IPS-NIHi7 (cell line): ENCODE data around the gene GRIK2.

Experiments used
- DNase-seq: peaks from one replicate; pipeline ENCODE4 v3.0.0; 2012; ENCODE audit warnings: mixed read lengths; ENCODE audit errors: extremely low spot score

The GRIK2 gene

DNA sequence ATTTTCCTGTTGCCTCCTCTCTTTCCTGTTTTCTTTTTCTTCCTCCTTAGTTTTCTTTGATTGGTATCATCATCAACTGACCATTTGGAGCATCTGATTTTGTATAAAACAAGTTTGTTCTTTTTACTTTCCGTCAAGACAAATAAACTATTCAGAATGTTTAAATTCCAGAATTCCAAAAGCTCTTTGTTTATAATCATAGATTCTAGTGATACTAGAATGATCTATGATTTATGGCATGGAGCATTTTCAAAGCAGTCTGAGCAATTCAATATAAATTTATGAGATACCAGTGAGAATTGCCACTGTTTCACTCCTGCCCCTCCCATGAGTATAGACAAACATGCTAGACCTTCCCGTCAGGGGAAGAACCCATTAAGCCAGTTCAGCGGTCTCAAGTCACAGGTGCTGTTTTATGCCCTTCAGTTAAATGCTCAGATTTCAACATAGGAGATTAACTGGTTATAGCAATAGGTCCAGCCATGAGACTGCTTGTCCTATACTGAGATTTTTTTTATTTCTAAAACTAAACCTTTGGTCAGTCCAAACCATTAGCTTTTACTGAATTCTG lies 60.7 kb downstream of the GRIK2 start:
- no peak for DNase-seq

DNA sequence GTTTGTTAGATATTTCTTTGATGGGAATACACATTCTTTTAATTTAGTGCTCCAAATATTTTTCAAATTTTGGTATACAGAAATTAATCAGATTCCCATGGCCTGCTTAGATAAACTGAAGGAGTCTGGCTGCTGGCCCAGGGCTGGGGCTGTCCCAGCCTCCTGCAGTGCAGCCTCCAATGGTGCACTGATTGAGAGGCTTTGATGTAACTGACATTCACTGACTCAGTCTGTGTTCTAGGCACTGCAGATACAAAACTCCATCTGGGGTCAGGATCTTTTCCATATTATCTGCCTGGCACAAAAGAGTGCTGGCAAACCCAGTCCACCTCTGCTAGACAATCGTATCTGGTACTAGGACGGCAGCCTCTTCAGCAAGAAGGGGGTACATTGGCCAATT lies 64.8 kb downstream of the GRIK2 start:
- DNase-seq = no peak

GRCh38 chr6:101458826-101459225 lies 65.3 kb downstream of the GRIK2 start:
- no peak for DNase-seq

- DNase-seq = no peak
These were observed 69.1 kb downstream of the GRIK2 start for GRCh38 chr6:101462576-101462975.

- DNase-seq = no peak
These were observed 72.4 kb downstream of the GRIK2 start for GRCh38 chr6:101465863-101466262.

GRCh38 chr6:101477436-101477835 lies 83.9 kb downstream of the GRIK2 start:
- no peak for DNase-seq

DNA sequence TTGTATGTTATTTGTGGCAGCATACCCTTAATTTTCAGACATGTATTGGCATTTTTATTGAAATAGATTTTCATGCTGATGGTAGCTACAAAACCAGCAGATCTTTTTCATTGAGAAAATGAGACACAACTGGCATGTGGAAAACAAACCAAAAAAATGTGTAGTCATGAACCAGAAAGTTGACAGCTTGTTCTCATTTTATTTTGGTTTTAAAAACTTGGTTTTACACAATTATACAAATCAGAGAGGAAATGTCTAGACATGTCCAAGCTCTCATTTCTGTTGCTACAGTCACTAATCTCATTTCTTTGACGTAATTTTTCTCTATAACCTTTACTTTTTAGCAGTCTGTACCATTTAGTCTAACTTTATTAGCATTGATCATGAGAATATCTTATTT lies 85.4 kb downstream of the GRIK2 start:
- no peak for DNase-seq

DNA sequence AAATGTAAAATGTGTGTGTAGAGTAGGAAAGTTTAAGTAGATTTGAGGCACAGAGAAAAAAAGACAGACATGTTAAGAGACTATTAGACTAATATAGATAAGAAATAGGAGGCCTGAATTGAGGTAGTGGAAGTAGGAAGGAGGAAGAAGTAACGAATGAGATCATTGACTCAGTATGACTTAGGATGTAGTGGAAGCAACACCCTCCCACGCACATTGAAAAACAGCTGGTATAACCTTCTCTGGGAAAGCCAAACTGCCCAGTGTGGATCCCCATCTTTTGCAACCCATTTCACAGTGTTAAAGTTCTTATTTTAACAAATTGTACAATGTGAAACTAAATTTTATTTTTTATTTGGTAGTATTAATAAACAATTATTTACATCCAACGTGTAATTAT lies 89.1 kb downstream of the GRIK2 start:
- DNase-seq = no peak

DNA sequence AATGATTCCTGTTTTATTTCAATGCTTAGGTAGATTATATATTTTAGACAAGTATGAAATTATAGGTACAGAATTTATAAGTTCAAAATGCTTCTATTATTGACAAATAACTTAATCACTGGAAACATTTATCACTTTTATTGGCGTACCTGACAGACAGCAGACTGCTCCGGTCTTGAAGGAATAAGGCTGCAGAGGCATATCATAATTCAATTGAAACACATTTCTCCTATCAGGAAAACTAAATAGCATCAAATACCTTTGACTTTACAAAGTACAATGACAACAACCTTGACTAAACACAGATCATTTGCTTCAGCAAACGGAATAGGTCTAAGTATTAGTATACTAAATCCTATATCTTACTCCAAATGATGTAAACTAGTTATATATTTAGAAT lies 91.3 kb downstream of the GRIK2 start:
- no peak for DNase-seq

- no peak for DNase-seq
These were observed 92.6 kb downstream of the GRIK2 start for GRCh38 chr6:101486124-101486523.

DNA sequence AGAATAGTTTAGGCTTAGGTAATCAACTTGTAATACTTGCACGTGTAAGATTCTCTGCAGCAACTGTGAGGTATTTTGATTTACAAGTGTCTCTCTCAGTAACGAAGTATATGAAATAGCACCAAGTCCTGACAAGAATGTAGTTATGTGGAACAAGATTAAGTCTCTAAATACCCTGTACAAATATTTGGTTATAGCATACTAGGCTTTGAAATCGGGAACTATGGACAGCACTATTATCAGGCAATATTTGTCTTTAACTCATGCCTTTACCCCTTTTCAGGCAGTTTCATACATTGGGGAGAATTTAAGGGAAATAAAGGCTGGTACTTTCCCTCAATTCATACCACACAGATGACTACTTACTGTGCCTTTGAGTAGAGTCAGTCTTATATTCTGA lies 93.2 kb downstream of the GRIK2 start:
- no peak for DNase-seq

- DNase-seq = no peak
These were observed 95.9 kb downstream of the GRIK2 start for GRCh38 chr6:101489456-101489855.

DNA sequence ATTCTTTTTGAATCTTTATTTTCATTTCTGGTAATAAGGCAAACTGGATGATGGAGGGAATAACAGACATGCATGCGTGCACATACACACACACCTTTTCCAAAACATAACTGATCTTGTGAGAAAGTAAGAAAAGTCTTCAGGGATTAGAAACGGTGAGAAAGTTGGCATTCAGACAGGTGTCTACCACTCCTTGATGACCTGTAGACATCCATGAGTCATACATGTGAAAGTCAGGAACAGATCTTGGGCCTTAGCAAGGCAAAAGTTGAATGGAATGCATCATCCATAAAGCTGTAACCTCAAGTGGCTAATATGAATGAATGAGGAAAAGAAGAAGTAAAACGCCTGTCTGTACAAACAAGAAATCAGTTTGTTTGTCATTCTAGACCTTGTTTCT lies 97.3 kb downstream of the GRIK2 start:
- no peak for DNase-seq

GRCh38 chr6:101502818-101503217 lies 109.3 kb downstream of the GRIK2 start:
- DNase-seq = no peak

DNA sequence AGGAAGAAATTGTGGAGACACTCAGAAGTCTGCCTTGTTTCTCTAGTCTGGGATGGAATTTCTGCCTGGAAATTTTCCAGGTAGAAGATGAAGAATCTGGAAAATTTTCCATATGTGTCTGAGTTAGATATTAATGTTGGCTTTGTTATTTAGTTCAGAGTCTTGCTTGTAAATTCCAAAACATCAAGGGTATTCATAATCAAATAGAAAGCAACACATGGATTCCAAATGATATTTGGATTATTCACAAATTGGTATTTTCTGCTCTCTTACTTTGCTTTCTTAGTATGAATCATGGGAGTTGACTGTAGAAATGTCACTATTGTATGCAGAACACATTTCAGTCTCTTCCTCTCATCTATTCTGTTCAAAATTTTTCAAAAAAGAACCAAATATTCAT lies 116.0 kb downstream of the GRIK2 start:
- DNase-seq = no peak

DNA sequence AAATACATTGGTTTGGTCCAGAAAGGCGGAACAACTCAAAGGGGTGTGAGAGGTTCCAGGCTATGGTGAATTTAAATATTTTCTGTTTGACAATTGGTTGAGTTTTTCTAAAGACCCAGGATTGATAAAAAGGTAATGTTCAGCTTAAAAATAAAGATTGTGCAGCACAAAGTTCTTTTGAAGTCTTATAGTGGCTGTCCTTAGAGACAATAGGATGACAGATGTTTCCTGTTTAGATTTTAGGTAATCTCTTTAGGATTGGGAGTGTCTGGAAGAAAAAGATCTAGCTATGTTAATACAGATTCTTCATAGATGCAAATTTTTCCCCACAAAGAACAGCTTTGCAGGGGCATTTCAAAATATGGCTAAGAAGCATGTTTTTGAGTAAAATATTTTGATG lies 119.7 kb downstream of the GRIK2 start:
- DNase-seq = no peak

- DNase-seq = no peak
These were observed 123.1 kb downstream of the GRIK2 start for GRCh38 chr6:101516578-101516977.

DNA sequence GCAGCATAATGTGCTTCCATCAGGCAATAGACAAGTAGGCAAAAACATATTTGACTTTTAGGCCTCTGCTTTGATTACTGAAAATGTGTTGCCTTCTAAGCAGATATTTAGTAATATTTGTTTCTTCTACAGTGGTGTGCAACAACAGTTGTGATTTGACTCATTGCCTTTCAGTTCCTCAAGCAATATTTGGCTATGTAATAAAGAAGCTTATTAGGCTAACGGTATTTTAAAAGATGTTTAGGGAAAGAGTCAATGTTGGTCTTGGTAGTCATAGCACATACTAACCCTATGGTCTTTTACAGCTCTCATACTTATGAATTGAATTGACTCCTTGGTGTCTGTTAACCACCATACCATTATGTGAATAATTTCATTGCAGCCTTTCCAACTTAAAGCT lies 124.1 kb downstream of the GRIK2 start:
- DNase-seq = no peak

DNA sequence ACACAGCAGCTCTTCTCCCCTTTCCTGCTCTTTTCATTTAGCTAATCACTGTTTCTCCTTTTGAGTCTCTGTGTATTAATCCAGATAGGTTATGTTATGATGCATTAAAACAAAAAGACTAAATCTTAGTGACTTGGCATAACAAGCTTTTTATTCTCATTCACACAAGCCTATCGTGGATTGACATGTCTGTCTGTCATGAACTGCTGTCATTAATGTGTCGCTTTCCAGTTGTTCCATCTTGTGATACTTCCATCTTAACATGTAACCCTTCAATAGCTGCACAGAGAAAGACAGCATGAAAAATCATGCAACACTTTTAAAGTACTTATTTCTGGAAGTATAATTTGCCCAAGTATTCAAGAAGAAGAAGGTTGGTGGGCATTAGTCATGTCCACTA lies 128.7 kb downstream of the GRIK2 start:
- DNase-seq = no peak

GRCh38 chr6:101527467-101527866 lies 134.0 kb downstream of the GRIK2 start:
- DNase-seq = no peak

DNA sequence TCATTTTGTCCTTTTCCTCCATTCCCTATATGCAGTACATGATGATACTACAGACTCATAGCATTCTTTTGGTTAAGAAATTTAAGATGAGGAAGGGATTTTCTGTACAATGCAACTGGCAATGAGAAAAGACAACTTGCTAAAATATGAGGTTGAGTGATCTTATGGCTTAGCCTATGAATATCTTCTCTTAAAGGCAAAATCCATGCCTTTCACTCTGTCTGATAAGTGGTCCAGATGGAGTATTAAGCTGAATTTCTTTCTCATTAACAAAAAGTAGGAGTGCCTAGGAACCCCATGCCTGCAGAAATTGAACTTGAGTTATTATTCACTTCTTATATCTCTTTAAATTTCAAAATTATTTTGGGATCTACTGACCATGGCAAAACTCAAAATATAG lies 135.3 kb downstream of the GRIK2 start:
- no peak for DNase-seq

DNA sequence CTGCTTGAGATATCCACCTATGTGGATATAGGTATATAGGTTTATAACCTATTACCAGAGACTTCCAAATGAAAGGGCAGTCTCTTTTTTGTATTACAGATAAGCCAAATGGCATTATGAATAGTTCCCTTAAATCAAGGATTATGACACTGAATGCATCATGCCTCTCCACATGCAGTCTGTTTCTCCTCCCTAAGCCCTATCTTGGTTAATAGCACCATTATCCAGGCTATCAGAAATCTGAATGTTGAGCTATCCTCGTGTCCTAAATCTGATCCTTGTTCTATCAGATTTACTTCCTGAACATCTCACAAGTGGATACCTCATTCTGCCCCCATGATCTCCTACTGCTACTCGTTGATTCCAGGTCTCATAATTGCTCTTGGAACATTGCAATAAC lies 138.0 kb downstream of the GRIK2 start:
- DNase-seq = no peak

DNA sequence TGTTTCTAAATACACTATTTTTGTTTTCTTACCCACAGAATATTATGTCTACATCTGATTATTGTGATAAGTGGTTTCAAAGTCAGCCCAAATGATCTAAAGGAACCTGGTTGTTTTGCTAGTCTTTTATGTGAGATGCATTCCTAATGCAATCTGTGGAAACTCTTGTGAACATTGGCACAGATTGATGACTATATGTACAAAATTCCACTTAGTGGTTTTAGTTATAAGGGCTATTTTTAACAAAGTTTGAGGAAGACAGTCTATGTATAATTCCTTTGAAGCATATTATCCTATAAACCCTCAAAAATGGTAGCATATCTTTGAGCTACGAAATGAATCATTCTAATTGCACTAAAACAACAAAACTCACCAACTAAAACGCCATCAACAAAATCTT lies 140.9 kb downstream of the GRIK2 start:
- no peak for DNase-seq

GRCh38 chr6:101534821-101535220 lies 141.3 kb downstream of the GRIK2 start:
- no peak for DNase-seq
